ENCODE measurements around the gene PRKCE. TPM values are rescaled to one million over a fixed set of nuclear protein-coding genes. Genes with fewer than 3 reads are reported as not detected.

PRKCE gene
- total RNA-seq, 3 donors from 2014 or later (not counting 1 experiment from before 2014, with no cell fraction given), result 35.2 to 42.1 (median 38.6) TPM

GRCh38 chr2:45849491-45850283, 198.2 kb downstream of the PRKCE start:
- Histone ChIP-seq H3K4me3 (ENCODE audit: low read length) (no peak overlapping the region), H3K27ac (ENCODE audit: low read length) (no peak overlapping the region), H3K36me3 (ENCODE audit: control insufficient read depth, insufficient read depth, low read length) (no peaks in the 10 kb centered on the region), H3K9me3 (ENCODE audit: control insufficient read depth, insufficient read depth, low read length) (no peaks in the 10 kb centered on the region), H3K4me1 (ENCODE audit: control insufficient read depth, insufficient read depth, low read length) (peaks cover 11% of the 10 kb centered on the region), H3K27me3 (ENCODE audit: control insufficient read depth, insufficient read depth, low read length) (no peaks in the 10 kb centered on the region)
- DNase-seq (no peak), ATAC-seq (no peak)
- Mint-ChIP-seq H3K9me3 (no peaks in the 10 kb centered on the region), H3K4me3 (no peak overlapping the region), H3K36me3 (no peaks in the 10 kb centered on the region), H3K27me3 (ENCODE audit: low read depth in 2 of 2) (no peaks in the 10 kb centered on the region), H3K27ac (no peak overlapping the region), H3K4me1 (peaks cover 29% of the 10 kb centered on the region in 2 donors)
- intact Hi-C loops (cut with micrococcal nuclease), result no loop called here
- WGBS (ENCODE audit: insufficient coverage), result 78% methylated on average over 6 of the region's 7 CpGs
- no peak for TF ChIP-seq CTCF (IDR thresholded peaks at IDR 0.05)

DNA sequence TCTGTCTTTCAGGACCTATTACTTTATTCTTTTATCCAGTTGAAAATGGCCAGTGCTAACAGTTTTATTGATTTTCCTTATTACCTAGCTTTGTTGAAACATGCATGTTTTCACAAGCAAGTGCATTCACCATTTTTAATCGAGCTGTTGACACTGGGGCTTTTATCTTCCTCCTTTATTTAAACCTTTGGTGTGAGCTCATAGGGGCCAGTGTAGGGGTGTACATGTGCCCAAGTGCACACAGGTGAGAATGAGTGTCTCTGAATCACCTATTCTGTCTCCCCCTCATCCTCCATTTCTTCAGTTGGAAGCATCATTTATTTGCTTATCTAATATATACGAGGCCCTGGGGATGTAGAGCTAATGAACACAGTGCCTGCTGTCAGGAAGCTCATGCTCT, 199.1 kb downstream of the PRKCE start:
- Mint-ChIP-seq H3K27ac (no peak overlapping the region), H3K27me3 (ENCODE audit: low read depth in 2 of 2) (no peaks in the 10 kb centered on the region), H3K4me1 (peaks cover 20 to 21% of the 10 kb centered on the region in 2 donors), H3K4me3 (no peak overlapping the region), H3K36me3 (no peaks in the 10 kb centered on the region), H3K9me3 (no peaks in the 10 kb centered on the region)
- Histone ChIP-seq H3K4me1 (ENCODE audit: control insufficient read depth, insufficient read depth, low read length) (peaks cover 4% of the 10 kb centered on the region), H3K27me3 (ENCODE audit: control insufficient read depth, insufficient read depth, low read length) (no peaks in the 10 kb centered on the region), H3K27ac (ENCODE audit: low read length) (no peak overlapping the region), H3K4me3 (ENCODE audit: low read length) (no peak overlapping the region), H3K36me3 (ENCODE audit: control insufficient read depth, insufficient read depth, low read length) (no peaks in the 10 kb centered on the region), H3K9me3 (ENCODE audit: control insufficient read depth, insufficient read depth, low read length) (no peaks in the 10 kb centered on the region)
- TF ChIP-seq CTCF (IDR thresholded peaks at IDR 0.05), result no peak
- DNase-seq, result no peak
- intact Hi-C loops (cut with micrococcal nuclease), result no loop called here
- ATAC-seq, result no peak
- WGBS (ENCODE audit: insufficient coverage), result 93% methylated on average over 2 of the region's 2 CpGs

GRCh38 chr2:45851111-45851510, 199.6 kb downstream of the PRKCE start:
- H3K36me3 ChIP-seq (ENCODE audit: control insufficient read depth, insufficient read depth, low read length), result no peaks in the 10 kb centered on the region
- no peak overlapping the region for H3K27ac ChIP-seq (ENCODE audit: low read length)
- no peaks in the 10 kb centered on the region for H3K36me3 Mint-ChIP-seq
- 74% methylated on average over 2 of the region's 2 CpGs for WGBS (ENCODE audit: insufficient coverage)
- no peaks in the 10 kb centered on the region for H3K9me3 ChIP-seq (ENCODE audit: control insufficient read depth, insufficient read depth, low read length)
- no peaks in the 10 kb centered on the region for H3K27me3 Mint-ChIP-seq (ENCODE audit: low read depth in 2 of 2)
- H3K27me3 ChIP-seq (ENCODE audit: control insufficient read depth, insufficient read depth, low read length), result no peaks in the 10 kb centered on the region
- H3K4me1 ChIP-seq (ENCODE audit: control insufficient read depth, insufficient read depth, low read length), result no peaks in the 10 kb centered on the region
- no peaks in the 10 kb centered on the region for H3K9me3 Mint-ChIP-seq
- no peak overlapping the region for H3K4me3 ChIP-seq (ENCODE audit: low read length)
- DNase-seq, result no peak
- intact Hi-C loops (cut with micrococcal nuclease), result no loop called here
- H3K4me3 Mint-ChIP-seq, result no peak overlapping the region
- H3K27ac Mint-ChIP-seq, result no peak overlapping the region
- ATAC-seq, result no peak
- H3K4me1 Mint-ChIP-seq, result peaks cover 15% of the 10 kb centered on the region in 2 donors
- TF ChIP-seq CTCF (IDR thresholded peaks at IDR 0.05), result no peak
